GM11168 (cell line): ENCODE data around the gene KARS1.

ENCODE experiments used
- in situ Hi-C: fragments of 300-500 bp; cut with MboI; formaldehyde crosslinking; loops from one replicate; pipeline ENCODE4 v1.12.0; 2022; ENCODE audit warnings: low sequenced_read_pairs; ENCODE audit not compliant: unreplicated experiment

KARS1 gene

GRCh38 chr16:75647492-75648264 is at the start of gene KARS1, which contains the start of gene TERF2IP:
Gene KARS1 (minus strand): TSS chr16:75647665. CDS start chr16:75647639, 26 bp downstream.
Gene TERF2IP (plus strand): TSS chr16:75647773. CDS start chr16:75647883, 110 bp downstream.
- in situ Hi-C loops: no loop called here

- in situ Hi-C loops: no loop called here
Observed at GRCh38 chr16:75695708-75696107, 48.2 kb upstream of the KARS1 start.

- in situ Hi-C loops: no loop called here
Observed at GRCh38 chr16:75687361-75687760, 39.9 kb upstream of the KARS1 start.

- in situ Hi-C loops: no loop called here
Observed at GRCh38 chr16:75682308-75682707, 34.8 kb upstream of the KARS1 start.

- in situ Hi-C loops: no loop called here
Observed at GRCh38 chr16:75679366-75679765, 31.9 kb upstream of the KARS1 start.

- in situ Hi-C loops: no loop called here
Observed at GRCh38 chr16:75676909-75677308, 29.4 kb upstream of the KARS1 start, which contains the start of gene CPHXL2. Gene CPHXL2 (minus strand): TSS chr16:75677009. CDS start chr16:75676999, 10 bp downstream.

- in situ Hi-C loops: no loop called here
Observed at GRCh38 chr16:75667503-75667902, 20.0 kb upstream of the KARS1 start.

GRCh38 chr16:75660726-75661302 is 13.3 kb upstream of the KARS1 start:
- in situ Hi-C loops: no loop called here

- in situ Hi-C loops: no loop called here
Observed at GRCh38 chr16:75660321-75660720, 12.9 kb upstream of the KARS1 start.

GRCh38 chr16:75658175-75658574 is 10.7 kb upstream of the KARS1 start:
- in situ Hi-C loops: no loop called here

GRCh38 chr16:75653922-75654321 is 6.5 kb upstream of the KARS1 start:
- in situ Hi-C loops: no loop called here

GRCh38 chr16:75648265-75649076 is 1.0 kb upstream of the KARS1 start:
- in situ Hi-C loops: no loop called here

GRCh38 chr16:75647112-75647491 is 363 bp downstream of the KARS1 start:
- in situ Hi-C loops: no loop called here

GRCh38 chr16:75644240-75645012 is 3.0 kb downstream of the KARS1 start:
- in situ Hi-C loops: no loop called here

- in situ Hi-C loops: no loop called here
Observed at GRCh38 chr16:75640598-75640997, 6.9 kb downstream of the KARS1 start.

GRCh38 chr16:75635036-75635435 is 12.4 kb downstream of the KARS1 start:
- in situ Hi-C loops: loop anchor here (5.0 kb wide), 1 partner anchor 127 kb away; no protein-coding TSS in a partner anchor

GRCh38 chr16:75632857-75633256 is 14.6 kb downstream of the KARS1 start:
- in situ Hi-C loops: no loop called here

- in situ Hi-C loops: no loop called here
Observed at GRCh38 chr16:75630052-75630451, 17.4 kb downstream of the KARS1 start.

- in situ Hi-C loops: no loop called here
Observed at GRCh38 chr16:75629132-75629531, 18.3 kb downstream of the KARS1 start.

- in situ Hi-C loops: no loop called here
Observed at GRCh38 chr16:75628351-75628750, 19.1 kb downstream of the KARS1 start.
